Brain microvascular endothelial cell (primary cell): ENCODE measurements around the gene NELL2.

Source experiments
- DNase-seq: peaks from one replicate; pipeline ENCODE4 v3.0.0-alpha.2; 2020
- H3K27ac ChIP-seq: fragments of 250-450 bp; sonication (Bioruptor Pico); 2 replicates; pipeline ENCODE4 v1.5.1; 2020; ENCODE audit warnings: mild to moderate bottlenecking, moderate library complexity
- H3K27me3 ChIP-seq: fragments of 250-450 bp; sonication (Bioruptor Pico); replicated peaks from 2 replicates; pipeline ENCODE4 v1.5.1; 2020; ENCODE audit warnings: mild to moderate bottlenecking
- H3K36me3 ChIP-seq: fragments of 250-450 bp; sonication (Bioruptor Pico); replicated peaks from 2 replicates; pipeline ENCODE4 v1.5.1; 2020; ENCODE audit warnings: mild to moderate bottlenecking
- H3K4me3 ChIP-seq: 2 replicates; pipeline ENCODE4 v1.5.1; 2011; ENCODE audit warnings: low read depth, mild to moderate bottlenecking, control low read depth, low read length, moderate library complexity
- CTCF ChIP-seq: IDR thresholded peaks from 2 replicates; pipeline ENCODE4 v1.5.1; 2011; ENCODE audit warnings: low read depth, mild to moderate bottlenecking, moderate library complexity, low read length, control low read depth, inconsistent platforms; ENCODE audit errors: missing control alignments
- in situ Hi-C: cut with HindIII; loops from 2 replicates; pipeline ENCODE4 v1.10.0; 2017; ENCODE audit warnings: low sequenced_read_pairs, low pct_ligation_motif_present

NELL2 gene

GRCh38 chr12:44521702-44522101 is 354.4 kb downstream of the NELL2 start:
- Histone ChIP-seq H3K4me3 (no peak overlapping the region), H3K27ac (no peak overlapping the region), H3K36me3 (no peaks in the 10 kb centered on the region), H3K27me3 (no peaks in the 10 kb centered on the region)
- no peak for TF ChIP-seq CTCF
- DNase-seq, result no peak
- in situ Hi-C loops, result no loop called here

- in situ Hi-C loops, result no loop called here
- H3K27ac ChIP-seq, result no peak overlapping the region
- no peak overlapping the region for H3K4me3 ChIP-seq
- H3K36me3 ChIP-seq, result no peaks in the 10 kb centered on the region
- H3K27me3 ChIP-seq, result no peaks in the 10 kb centered on the region
- TF ChIP-seq CTCF, result no peak
- no peak for DNase-seq
These were observed 356.2 kb downstream of the NELL2 start for GRCh38 chr12:44519931-44520330.

- in situ Hi-C loops, result no loop called here
- Histone ChIP-seq H3K4me3 (no peak overlapping the region), H3K27ac (no peak overlapping the region), H3K36me3 (no peaks in the 10 kb centered on the region), H3K27me3 (no peaks in the 10 kb centered on the region)
- no peak for TF ChIP-seq CTCF
- no peak for DNase-seq
These were observed 364.8 kb downstream of the NELL2 start for GRCh38 chr12:44511289-44511688.

- no peak for TF ChIP-seq CTCF
These were observed 365.6 kb downstream of the NELL2 start for GRCh38 chr12:44510510-44510909.

GRCh38 chr12:44510076-44510475 is 366.0 kb downstream of the NELL2 start:
- no peak for TF ChIP-seq CTCF
- Histone ChIP-seq H3K36me3 (no peaks in the 10 kb centered on the region), H3K27me3 (no peaks in the 10 kb centered on the region), H3K27ac (no peak overlapping the region), H3K4me3 (no peak overlapping the region)
- no peak for DNase-seq
- in situ Hi-C loops, result no loop called here

More at GRCh38 chr12:44510510-44510909, 365.6 kb downstream of the NELL2 start:
- H3K36me3 ChIP-seq, result no peaks in the 10 kb centered on the region
- no peaks in the 10 kb centered on the region for H3K27me3 ChIP-seq
- DNase-seq, result no peak
- in situ Hi-C loops, result no loop called here
- H3K27ac ChIP-seq, result no peak overlapping the region
- H3K4me3 ChIP-seq, result no peak overlapping the region

- DNase-seq, result peak; percentile 1
- H3K27me3 ChIP-seq, result no peaks in the 10 kb centered on the region
- no peak overlapping the region for H3K27ac ChIP-seq
- in situ Hi-C loops, result no loop called here
- no peaks in the 10 kb centered on the region for H3K36me3 ChIP-seq
- no peak for TF ChIP-seq CTCF
- no peak overlapping the region for H3K4me3 ChIP-seq
These were observed 366.6 kb downstream of the NELL2 start for GRCh38 chr12:44509471-44509870.
